Prostate gland (tissue), 2 donors: Measurements from ENCODE around the gene WFIKKN1.

ENCODE experiments used
- POLR2A ChIP-seq: fragments of 450-650 bp; IDR thresholded peaks from one replicate; pipeline ENCODE4 v1.6.1; 2016; ENCODE audit warnings: antibody characterized with exemption, mild to moderate bottlenecking
- POLR2AphosphoS5 ChIP-seq: sonication (generic); formaldehyde crosslinking; IDR thresholded peaks from one replicate; pipeline ENCODE4 v1.6.1; 2017; ENCODE audit warnings: antibody characterized with exemption
- TF ChIP-seq, protein P1 (sequence below), 4 experiments: fragments of 200-600 bp in 2 of 4; fragments of 450-650 bp in 2 of 4; sonication (generic) in 2 of 4; IDR thresholded peaks; 1 replicate in 3 of 4; 2 replicates in 1 of 4; pipeline ENCODE4 v1.5.1; 2016 to 2019; ENCODE audit warnings: antibody characterized with exemption in 4 of 4, mild to moderate bottlenecking in 2 of 4, moderate library complexity in 2 of 4

GRCh38 chr16:659618-660017, 28.8 kb downstream of the WFIKKN1 start:
- TF ChIP-seq, protein P1, sequence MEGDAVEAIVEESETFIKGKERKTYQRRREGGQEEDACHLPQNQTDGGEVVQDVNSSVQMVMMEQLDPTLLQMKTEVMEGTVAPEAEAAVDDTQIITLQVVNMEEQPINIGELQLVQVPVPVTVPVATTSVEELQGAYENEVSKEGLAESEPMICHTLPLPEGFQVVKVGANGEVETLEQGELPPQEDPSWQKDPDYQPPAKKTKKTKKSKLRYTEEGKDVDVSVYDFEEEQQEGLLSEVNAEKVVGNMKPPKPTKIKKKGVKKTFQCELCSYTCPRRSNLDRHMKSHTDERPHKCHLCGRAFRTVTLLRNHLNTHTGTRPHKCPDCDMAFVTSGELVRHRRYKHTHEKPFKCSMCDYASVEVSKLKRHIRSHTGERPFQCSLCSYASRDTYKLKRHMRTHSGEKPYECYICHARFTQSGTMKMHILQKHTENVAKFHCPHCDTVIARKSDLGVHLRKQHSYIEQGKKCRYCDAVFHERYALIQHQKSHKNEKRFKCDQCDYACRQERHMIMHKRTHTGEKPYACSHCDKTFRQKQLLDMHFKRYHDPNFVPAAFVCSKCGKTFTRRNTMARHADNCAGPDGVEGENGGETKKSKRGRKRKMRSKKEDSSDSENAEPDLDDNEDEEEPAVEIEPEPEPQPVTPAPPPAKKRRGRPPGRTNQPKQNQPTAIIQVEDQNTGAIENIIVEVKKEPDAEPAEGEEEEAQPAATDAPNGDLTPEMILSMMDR (IDR thresholded peaks at IDR 0.05): no peak
- no peak for TF ChIP-seq POLR2A
- TF ChIP-seq POLR2AphosphoS5: no peak
